GM18858 (cell line): ENCODE measurements around the gene GHR.
"Not testable (repeated sequence)": the region's sequence is repeated elsewhere in the genome, so short reads cannot be mapped to it uniquely, and the experiment has no call there.

Experiments used
- ATAC-seq: cut with Tn5 transposase; IDR thresholded peaks from one replicate; pipeline ENCODE4 v1.9.1; 2021; ENCODE audit not compliant: unreplicated experiment

The GHR gene

GRCh38 chr5:42566652-42567295 lies 143.5 kb downstream of the GHR start:
- no peak for ATAC-seq

- no peak for ATAC-seq
These were observed 146.1 kb downstream of the GHR start for GRCh38 chr5:42569325-42569724.

- no peak for ATAC-seq
These were observed 146.8 kb downstream of the GHR start for GRCh38 chr5:42569953-42570548.

- no peak for ATAC-seq
These were observed 148.0 kb downstream of the GHR start for GRCh38 chr5:42570966-42571960.

- ATAC-seq: no peak
These were observed 149.1 kb downstream of the GHR start for GRCh38 chr5:42572313-42572712.

- no peak for ATAC-seq
These were observed 150.1 kb downstream of the GHR start for GRCh38 chr5:42573386-42573785.

GRCh38 chr5:42575914-42576313 lies 152.7 kb downstream of the GHR start:
- not testable (repeated sequence) for ATAC-seq

- ATAC-seq: not testable (repeated sequence)
These were observed 155.7 kb downstream of the GHR start for GRCh38 chr5:42578901-42579300.

- ATAC-seq: no peak
These were observed 156.1 kb downstream of the GHR start for GRCh38 chr5:42579320-42579719.

GRCh38 chr5:42581845-42582244 lies 158.6 kb downstream of the GHR start:
- ATAC-seq: no peak

- no peak for ATAC-seq
These were observed 159.5 kb downstream of the GHR start for GRCh38 chr5:42582723-42583122.

GRCh38 chr5:42583322-42583721 lies 160.1 kb downstream of the GHR start:
- ATAC-seq: no peak

GRCh38 chr5:42586625-42587024 lies 163.4 kb downstream of the GHR start:
- ATAC-seq: no peak

- ATAC-seq: no peak
These were observed 164.0 kb downstream of the GHR start for GRCh38 chr5:42587096-42587723.

- ATAC-seq: no peak
These were observed 167.3 kb downstream of the GHR start for GRCh38 chr5:42590566-42590965.

- no peak for ATAC-seq
These were observed 167.8 kb downstream of the GHR start for GRCh38 chr5:42591015-42591414.

GRCh38 chr5:42592401-42593140 lies 169.3 kb downstream of the GHR start:
- ATAC-seq: no peak

- ATAC-seq: no peak
These were observed 170.4 kb downstream of the GHR start for GRCh38 chr5:42593591-42593990.

- ATAC-seq: no peak
These were observed 172.4 kb downstream of the GHR start for GRCh38 chr5:42595597-42595996.

GRCh38 chr5:42596817-42597216 lies 173.6 kb downstream of the GHR start:
- ATAC-seq: no peak
